GM10266 (cell line): ENCODE results near the gene NHSL1.

ENCODE experiments used
- DNase-seq: peaks from one replicate; pipeline ENCODE4 v3.0.0; 2012; ENCODE audit errors: extremely low spot score
- CTCF ChIP-seq: IDR thresholded peaks from 2 replicates; pipeline ENCODE4 v1.5.1; 2012; ENCODE audit warnings: mild to moderate bottlenecking, low read depth; ENCODE audit not compliant: control insufficient read depth, insufficient read depth; ENCODE audit errors: missing control alignments

NHSL1 gene

GRCh38 chr6:138514860-138515540 is 15.7 kb upstream of the NHSL1 start:
- DNase-seq, result no peak
- TF ChIP-seq CTCF, result no peak

- TF ChIP-seq CTCF, result no peak
Observed at GRCh38 chr6:138512609-138513008, 13.3 kb upstream of the NHSL1 start.

GRCh38 chr6:138510093-138510492 is 10.8 kb upstream of the NHSL1 start:
- no peak for DNase-seq
- TF ChIP-seq CTCF, result no peak

More at GRCh38 chr6:138512609-138513008, 13.3 kb upstream of the NHSL1 start:
- no peak for DNase-seq

GRCh38 chr6:138509371-138509770 is 10.1 kb upstream of the NHSL1 start:
- peak; percentile 45 for DNase-seq
- TF ChIP-seq CTCF, result peak; percentile 55

- no peak for DNase-seq
- TF ChIP-seq CTCF, result no peak
Observed at GRCh38 chr6:138508676-138508988, 9.3 kb upstream of the NHSL1 start.

DNA sequence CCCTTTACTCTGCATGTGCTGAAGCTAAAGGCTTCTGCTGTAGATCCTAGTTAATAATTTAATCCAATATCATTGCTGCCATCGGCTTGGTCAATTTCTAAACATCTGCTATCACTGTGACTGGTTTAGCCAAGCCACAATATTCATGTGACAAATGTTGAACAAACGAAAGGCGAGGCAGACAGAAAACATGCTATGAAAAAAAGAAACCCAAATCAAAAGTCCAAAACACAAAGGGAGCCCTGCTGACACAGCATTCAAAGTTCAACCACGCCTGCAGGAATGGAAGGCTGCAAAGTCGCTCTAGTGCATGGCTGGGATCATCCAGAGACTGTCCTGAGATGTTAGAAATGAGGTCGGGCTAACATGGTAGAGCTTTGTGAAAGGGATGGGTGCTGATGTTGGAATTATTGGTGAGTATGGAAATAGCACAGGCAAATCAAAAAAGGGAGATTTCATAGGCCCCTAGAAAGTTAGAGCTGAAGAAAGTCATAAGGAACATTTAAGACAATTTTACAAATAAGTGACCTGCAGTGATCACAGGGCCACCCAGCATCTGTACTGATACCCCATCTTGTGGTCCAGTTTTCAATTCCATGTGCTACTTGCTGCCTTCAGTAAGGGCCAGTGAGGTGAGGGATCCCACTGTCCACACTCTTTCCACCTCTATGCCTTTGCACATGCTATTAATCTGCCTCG is 8.8 kb upstream of the NHSL1 start:
- no peak for TF ChIP-seq CTCF

More for the DNA sequence above, 8.8 kb upstream of the NHSL1 start:
- no peak for DNase-seq
